HEK293T (cell line): ENCODE results near the gene TRPC6.

ENCODE experiments used
- ARNT ChIP-seq: fragments of 450-650 bp; IDR thresholded peaks from 2 replicates; pipeline ENCODE4 v1.6.1; 2017; ENCODE audit warnings: mild to moderate bottlenecking
- BHLHE40 ChIP-seq: fragments of 450-650 bp; IDR thresholded peaks from 2 replicates; pipeline ENCODE4 v1.6.1; 2016; ENCODE audit warnings: mild to moderate bottlenecking, moderate library complexity, borderline replicate concordance
- ELF4 ChIP-seq: fragments of 450-650 bp; IDR thresholded peaks from 2 replicates; pipeline ENCODE4 v1.6.1; 2017; ENCODE audit warnings: antibody characterized with exemption
- FOXA1 ChIP-seq: fragments of 450-650 bp; IDR thresholded peaks from 2 replicates; pipeline ENCODE4 v1.6.1; 2016; ENCODE audit warnings: mild to moderate bottlenecking
- FOXK2 ChIP-seq: fragments of 450-650 bp; IDR thresholded peaks from 2 replicates; pipeline ENCODE4 v1.6.1; 2016; ENCODE audit warnings: mild to moderate bottlenecking
- FOXM1 ChIP-seq: fragments of 450-650 bp; IDR thresholded peaks from 2 replicates; pipeline ENCODE4 v1.6.1; 2017; ENCODE audit warnings: mild to moderate bottlenecking, borderline replicate concordance
- HDGF ChIP-seq: fragments of 450-650 bp; IDR thresholded peaks from 2 replicates; pipeline ENCODE4 v1.6.1; 2017; ENCODE audit warnings: antibody characterized with exemption, borderline replicate concordance
- NFRKB ChIP-seq: fragments of 450-650 bp; IDR thresholded peaks from 2 replicates; pipeline ENCODE4 v1.6.1; 2016; ENCODE audit warnings: mild to moderate bottlenecking, moderate library complexity
- SP1 ChIP-seq: fragments of 450-650 bp; IDR thresholded peaks from 2 replicates; pipeline ENCODE4 v1.6.1; 2017
- TARDBP ChIP-seq: fragments of 450-650 bp; IDR thresholded peaks from 2 replicates; pipeline ENCODE4 v1.6.1; 2016
- ZNF384 ChIP-seq: fragments of 450-650 bp; IDR thresholded peaks from 2 replicates; pipeline ENCODE4 v1.6.1; 2016
- TF ChIP-seq, protein P1 (sequence below): fragments of 450-650 bp; IDR thresholded peaks from 2 replicates; pipeline ENCODE4 v1.6.1; 2016

DNA sequence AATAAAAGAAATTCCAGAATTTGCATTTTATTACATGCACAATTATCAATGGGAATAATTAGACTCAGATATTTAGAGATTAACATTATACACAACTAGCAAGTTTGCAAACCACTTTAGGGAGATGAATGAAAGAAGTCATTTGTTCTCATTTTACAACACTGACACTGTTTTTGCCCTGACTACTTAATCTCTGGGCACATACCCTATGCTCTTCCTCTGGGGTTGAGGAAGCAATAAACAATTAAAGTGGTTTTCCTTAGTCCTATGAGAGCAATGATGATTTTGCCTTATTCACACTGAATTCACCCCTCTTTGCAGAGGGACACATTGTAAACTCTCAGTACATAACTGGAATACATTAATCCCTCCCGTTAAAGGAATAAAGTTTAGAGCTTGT lies 72.7 kb downstream of the TRPC6 start:
- TF ChIP-seq BHLHE40 (no peak), FOXA1 (no peak), TARDBP (no peak), HDGF (no peak), FOXM1 (no peak), NFRKB (no peak), ELF4 (no peak), SP1 (no peak), ARNT (no peak), FOXK2 (no peak), ZNF384 (no peak)
- TF ChIP-seq, protein P1, sequence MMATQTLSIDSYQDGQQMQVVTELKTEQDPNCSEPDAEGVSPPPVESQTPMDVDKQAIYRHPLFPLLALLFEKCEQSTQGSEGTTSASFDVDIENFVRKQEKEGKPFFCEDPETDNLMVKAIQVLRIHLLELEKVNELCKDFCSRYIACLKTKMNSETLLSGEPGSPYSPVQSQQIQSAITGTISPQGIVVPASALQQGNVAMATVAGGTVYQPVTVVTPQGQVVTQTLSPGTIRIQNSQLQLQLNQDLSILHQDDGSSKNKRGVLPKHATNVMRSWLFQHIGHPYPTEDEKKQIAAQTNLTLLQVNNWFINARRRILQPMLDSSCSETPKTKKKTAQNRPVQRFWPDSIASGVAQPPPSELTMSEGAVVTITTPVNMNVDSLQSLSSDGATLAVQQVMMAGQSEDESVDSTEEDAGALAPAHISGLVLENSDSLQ, result no peak
